ENCODE measurements around the gene CHGA.
A peak's percentile ranks its signal among the peaks of the same experiment; 100 is the strongest.

CHGA gene, protein sequence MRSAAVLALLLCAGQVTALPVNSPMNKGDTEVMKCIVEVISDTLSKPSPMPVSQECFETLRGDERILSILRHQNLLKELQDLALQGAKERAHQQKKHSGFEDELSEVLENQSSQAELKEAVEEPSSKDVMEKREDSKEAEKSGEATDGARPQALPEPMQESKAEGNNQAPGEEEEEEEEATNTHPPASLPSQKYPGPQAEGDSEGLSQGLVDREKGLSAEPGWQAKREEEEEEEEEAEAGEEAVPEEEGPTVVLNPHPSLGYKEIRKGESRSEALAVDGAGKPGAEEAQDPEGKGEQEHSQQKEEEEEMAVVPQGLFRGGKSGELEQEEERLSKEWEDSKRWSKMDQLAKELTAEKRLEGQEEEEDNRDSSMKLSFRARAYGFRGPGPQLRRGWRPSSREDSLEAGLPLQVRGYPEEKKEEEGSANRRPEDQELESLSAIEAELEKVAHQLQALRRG

DNA sequence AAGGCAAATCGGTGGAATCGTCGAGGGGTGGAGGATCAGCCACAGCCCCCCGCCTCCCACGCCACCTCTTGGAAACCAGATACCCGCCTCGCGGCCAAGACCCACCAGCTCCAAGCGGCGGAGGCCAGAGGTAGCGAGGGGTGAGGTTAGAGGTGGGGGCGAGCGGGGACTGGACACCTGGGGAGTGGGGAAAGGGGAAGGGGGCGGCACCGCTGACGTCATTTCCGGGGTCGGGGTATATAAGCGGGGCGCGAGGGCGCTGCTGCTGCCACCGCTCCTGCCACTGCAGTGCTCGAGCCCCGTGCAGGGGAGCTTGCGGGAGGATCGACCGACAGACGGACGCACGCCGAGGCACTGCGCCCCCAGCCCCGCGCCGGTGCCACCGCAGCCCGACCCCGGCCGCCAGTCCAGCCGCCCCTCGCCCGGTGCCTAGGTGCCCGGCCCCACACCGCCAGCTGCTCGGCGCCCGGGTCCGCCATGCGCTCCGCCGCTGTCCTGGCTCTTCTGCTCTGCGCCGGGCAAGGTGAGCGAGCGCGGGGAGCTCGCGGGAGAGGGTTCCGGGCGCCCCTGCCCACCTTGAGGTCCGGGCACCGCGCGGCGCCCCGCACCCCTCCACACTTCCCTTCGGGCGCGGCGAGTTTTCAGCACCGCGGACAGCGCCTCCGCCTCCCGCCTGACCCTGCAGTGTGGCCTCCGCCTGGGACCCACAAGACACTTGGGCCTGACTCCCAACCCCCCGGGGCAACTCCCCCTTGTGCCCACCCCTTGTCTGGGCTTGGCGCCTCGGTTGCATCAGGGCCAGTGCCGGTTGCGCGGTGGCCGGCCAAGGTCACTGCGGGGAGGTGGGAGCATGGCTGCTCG, at the start of gene CHGA:
TSS of gene CHGA (plus strand) at position 268 of the 861 bp plus-strand sequence. CDS start at position 478, 210 bp downstream.
- H3K4me3 ChIP-seq (ENCODE audit: low read length), result no peak within 1 kb of the TSS
- TF ChIP-seq, protein P1, sequence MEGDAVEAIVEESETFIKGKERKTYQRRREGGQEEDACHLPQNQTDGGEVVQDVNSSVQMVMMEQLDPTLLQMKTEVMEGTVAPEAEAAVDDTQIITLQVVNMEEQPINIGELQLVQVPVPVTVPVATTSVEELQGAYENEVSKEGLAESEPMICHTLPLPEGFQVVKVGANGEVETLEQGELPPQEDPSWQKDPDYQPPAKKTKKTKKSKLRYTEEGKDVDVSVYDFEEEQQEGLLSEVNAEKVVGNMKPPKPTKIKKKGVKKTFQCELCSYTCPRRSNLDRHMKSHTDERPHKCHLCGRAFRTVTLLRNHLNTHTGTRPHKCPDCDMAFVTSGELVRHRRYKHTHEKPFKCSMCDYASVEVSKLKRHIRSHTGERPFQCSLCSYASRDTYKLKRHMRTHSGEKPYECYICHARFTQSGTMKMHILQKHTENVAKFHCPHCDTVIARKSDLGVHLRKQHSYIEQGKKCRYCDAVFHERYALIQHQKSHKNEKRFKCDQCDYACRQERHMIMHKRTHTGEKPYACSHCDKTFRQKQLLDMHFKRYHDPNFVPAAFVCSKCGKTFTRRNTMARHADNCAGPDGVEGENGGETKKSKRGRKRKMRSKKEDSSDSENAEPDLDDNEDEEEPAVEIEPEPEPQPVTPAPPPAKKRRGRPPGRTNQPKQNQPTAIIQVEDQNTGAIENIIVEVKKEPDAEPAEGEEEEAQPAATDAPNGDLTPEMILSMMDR (conservative IDR thresholded peaks at IDR 0.05; ENCODE audit: low read length), result no peak
- peak; percentile 18 for DNase-seq (ENCODE audit: low read depth)

DNA sequence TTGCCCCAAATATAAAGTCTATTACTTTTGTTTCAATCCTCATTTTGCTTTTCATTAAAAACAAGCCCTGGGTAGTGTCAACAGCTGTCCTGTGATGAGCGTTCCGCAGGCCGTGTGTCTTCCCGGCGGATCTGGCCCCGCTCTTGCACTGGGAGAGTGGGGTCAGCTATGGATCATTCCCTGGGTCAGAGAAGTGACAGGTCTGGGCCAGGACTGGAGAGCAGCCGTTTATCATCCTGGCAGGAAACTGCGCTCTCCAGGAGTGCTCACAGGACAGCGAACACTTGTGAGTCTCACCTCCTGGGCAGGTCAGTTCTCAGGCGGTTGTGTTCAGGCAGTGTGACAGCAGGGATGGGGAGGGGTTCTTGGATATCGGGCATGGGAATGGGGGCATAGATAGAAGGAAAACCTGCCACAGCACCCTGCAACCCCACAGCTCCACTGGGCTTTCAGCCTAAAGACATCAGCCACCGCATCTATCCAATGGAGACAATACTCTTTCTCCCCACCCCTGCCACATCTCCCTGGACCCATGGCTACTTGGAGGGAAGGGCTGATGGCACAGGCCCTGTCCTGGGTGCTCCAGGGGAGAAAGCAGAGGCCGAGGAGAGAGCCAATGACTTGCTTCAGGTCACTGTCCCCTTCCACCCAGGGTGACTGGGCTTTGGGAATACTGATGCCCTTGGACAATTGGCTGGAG, 47.8 kb upstream of the CHGA start:
- H3K4me3 ChIP-seq (ENCODE audit: low read length), result no peak overlapping the region
- DNase-seq (ENCODE audit: low read depth), result no peak
- TF ChIP-seq, protein P1 (conservative IDR thresholded peaks at IDR 0.05; ENCODE audit: low read length), result no peak

DNA sequence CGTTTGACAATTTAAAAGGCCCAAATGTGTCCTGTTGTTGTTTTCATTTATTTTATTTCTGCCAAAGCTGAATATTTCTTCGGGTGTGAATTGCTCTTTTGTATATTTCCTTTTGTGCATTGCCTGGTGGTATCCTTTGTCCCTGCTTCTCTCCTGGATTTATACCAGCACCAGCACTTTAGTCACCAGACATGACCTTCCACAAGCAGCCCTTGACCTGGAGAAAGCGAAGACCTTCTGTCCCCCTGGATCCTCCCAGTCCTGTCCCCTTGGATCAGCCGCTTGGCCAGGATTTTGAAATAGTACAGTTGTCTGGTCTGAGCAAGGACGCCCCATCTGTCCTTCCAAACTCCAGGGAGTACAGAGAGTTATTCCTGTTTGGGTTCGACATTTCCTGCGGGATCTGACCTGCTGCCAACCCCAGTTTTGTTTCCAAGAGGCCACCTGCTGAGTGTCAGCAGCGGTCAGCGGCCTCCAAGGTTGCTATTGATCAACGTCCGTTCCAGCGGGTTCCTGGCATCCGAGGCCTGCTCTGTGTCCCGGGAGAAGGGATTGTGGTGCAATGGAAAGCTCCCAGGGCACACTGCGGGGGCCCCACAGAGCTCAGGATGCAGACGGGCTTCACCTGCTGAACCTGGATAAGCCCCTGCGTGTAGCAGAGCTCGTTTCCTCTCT, 45.1 kb upstream of the CHGA start:
- no peak overlapping the region for H3K4me3 ChIP-seq (ENCODE audit: low read length)
- TF ChIP-seq, protein P1 (conservative IDR thresholded peaks at IDR 0.05; ENCODE audit: low read length), result no peak
- peak; percentile 1 for DNase-seq (ENCODE audit: low read depth)

- H3K4me3 ChIP-seq (ENCODE audit: low read length), result no peak overlapping the region
- TF ChIP-seq, protein P1 (conservative IDR thresholded peaks at IDR 0.05; ENCODE audit: low read length), result no peak
- no peak for DNase-seq (ENCODE audit: low read depth)
These were observed 42.6 kb upstream of the CHGA start for GRCh38 chr14:92880351-92880750.

DNA sequence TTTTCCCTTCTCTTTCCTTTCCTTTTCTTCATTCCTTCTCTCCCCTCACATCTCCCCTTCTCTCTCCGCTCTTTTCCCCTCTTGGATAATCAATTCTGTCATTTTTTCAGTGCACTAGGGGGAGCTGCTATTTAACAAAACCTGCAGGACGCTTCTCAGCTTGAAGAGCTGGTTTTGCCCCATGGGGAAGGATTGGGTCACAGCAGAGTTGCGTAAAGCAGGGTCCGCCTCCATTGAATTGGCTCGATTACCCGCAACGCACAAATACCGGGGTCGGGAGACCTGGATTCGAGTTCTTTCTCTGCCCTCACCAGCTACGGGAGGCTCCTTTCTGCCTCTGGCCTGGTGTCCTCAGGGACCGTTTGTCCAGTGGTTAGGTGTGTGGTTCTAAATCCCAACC, 42.1 kb upstream of the CHGA start:
- peak; percentile 23 for DNase-seq (ENCODE audit: low read depth)
- no peak overlapping the region for H3K4me3 ChIP-seq (ENCODE audit: low read length)
- TF ChIP-seq, protein P1 (conservative IDR thresholded peaks at IDR 0.05; ENCODE audit: low read length), result peak; percentile 33; the same call in 1 of the 2 replicates

DNA sequence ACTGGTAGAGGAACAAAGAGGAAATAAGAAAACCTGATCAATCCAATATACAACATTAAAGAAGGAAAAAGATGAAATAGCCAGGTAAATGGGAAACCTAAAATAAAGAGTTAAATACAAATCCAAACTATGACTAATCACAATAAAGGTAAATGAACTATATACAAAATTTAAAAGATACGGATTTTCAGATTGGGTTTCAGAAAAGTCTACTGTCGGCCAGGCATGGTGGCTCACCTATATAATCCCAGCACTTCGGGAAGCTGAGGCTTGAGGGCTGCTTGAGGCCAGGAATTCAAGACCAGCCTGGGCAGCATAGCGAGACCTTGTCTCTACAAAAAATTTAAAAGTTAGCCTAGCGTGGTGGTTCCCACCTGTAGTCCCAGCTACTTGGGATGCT, 39.9 kb upstream of the CHGA start:
- TF ChIP-seq, protein P1 (conservative IDR thresholded peaks at IDR 0.05; ENCODE audit: low read length), result no peak
- no peak overlapping the region for H3K4me3 ChIP-seq (ENCODE audit: low read length)
- no peak for DNase-seq (ENCODE audit: low read depth)

Measured in AG10803 (cell line).